Measurements from ENCODE around the gene GBP3.

DNA sequence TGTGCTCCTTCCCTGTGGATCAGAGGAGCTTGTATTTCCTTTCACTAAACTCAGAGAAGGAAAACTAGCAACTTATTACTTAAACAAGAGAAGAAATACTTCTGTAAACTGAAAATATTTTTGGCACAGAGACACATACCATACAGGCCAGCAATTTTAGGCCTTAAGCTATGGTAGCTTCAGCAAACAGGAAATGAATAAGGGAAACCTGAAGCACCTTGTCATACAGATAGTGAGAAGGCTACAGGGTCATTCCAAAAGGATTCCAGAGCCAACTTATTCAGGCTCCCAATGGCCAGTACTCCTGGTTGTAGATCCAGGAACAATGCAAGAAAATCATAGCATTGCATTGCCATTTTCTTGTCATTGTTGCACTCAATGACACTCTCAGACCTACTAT lies 21.2 kb downstream of the GBP3 start:
- TF ChIP-seq, protein P1, sequence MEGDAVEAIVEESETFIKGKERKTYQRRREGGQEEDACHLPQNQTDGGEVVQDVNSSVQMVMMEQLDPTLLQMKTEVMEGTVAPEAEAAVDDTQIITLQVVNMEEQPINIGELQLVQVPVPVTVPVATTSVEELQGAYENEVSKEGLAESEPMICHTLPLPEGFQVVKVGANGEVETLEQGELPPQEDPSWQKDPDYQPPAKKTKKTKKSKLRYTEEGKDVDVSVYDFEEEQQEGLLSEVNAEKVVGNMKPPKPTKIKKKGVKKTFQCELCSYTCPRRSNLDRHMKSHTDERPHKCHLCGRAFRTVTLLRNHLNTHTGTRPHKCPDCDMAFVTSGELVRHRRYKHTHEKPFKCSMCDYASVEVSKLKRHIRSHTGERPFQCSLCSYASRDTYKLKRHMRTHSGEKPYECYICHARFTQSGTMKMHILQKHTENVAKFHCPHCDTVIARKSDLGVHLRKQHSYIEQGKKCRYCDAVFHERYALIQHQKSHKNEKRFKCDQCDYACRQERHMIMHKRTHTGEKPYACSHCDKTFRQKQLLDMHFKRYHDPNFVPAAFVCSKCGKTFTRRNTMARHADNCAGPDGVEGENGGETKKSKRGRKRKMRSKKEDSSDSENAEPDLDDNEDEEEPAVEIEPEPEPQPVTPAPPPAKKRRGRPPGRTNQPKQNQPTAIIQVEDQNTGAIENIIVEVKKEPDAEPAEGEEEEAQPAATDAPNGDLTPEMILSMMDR (IDR thresholded peaks at IDR 0.05) = no peak
- TF ChIP-seq POLR2A (IDR thresholded peaks at IDR 0.05) = no peak
- no peak for TF ChIP-seq POLR2AphosphoS5 (IDR thresholded peaks at IDR 0.05)
- no peak for TF ChIP-seq EP300 (IDR thresholded peaks at IDR 0.05; ENCODE audit: low read depth)
